Breast epithelium (tissue), 3 donors: ENCODE results near the gene SLC6A17.

Experiments
- POLR2A ChIP-seq: fragments of 450-650 bp; IDR thresholded peaks from one replicate; pipeline ENCODE4 v1.6.1; 2016; ENCODE audit warnings: antibody characterized with exemption, mild to moderate bottlenecking, moderate library complexity
- POLR2AphosphoS5 ChIP-seq, 3 donors: sonication (generic); formaldehyde crosslinking; IDR thresholded peaks; one replicate each; pipeline ENCODE4 v1.6.1; 2017; ENCODE audit warnings: antibody characterized with exemption in 3 of 3
- TF ChIP-seq, protein P1 (sequence below), 3 donors: fragments of 450-650 bp; IDR thresholded peaks; one replicate each; pipeline ENCODE4 v1.5.1; 2016 to 2017; ENCODE audit warnings: antibody characterized with exemption in 3 of 3, mild to moderate bottlenecking in 3 of 3, moderate library complexity in 3 of 3

DNA sequence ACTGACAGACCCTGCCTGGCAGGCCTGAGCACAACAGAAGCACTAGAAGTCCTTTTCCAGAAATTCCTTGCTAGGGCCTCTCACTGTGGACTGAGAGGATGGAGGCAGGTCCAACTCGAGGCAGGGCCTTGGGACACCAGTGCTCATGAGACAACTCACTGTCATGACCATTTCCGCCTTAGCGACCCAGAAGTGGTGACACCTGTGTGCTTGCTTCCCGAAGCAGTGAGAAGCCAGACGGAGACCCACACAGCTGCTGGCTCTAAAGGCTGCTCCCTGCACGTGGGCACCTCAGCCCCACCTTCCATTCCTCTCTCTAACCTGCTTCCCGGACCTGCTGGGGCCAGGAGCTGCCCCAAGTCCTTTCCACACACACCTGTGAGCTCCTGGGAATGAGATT lies 92.9 kb downstream of the SLC6A17 start:
- TF ChIP-seq, protein P1, sequence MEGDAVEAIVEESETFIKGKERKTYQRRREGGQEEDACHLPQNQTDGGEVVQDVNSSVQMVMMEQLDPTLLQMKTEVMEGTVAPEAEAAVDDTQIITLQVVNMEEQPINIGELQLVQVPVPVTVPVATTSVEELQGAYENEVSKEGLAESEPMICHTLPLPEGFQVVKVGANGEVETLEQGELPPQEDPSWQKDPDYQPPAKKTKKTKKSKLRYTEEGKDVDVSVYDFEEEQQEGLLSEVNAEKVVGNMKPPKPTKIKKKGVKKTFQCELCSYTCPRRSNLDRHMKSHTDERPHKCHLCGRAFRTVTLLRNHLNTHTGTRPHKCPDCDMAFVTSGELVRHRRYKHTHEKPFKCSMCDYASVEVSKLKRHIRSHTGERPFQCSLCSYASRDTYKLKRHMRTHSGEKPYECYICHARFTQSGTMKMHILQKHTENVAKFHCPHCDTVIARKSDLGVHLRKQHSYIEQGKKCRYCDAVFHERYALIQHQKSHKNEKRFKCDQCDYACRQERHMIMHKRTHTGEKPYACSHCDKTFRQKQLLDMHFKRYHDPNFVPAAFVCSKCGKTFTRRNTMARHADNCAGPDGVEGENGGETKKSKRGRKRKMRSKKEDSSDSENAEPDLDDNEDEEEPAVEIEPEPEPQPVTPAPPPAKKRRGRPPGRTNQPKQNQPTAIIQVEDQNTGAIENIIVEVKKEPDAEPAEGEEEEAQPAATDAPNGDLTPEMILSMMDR (IDR thresholded peaks at IDR 0.05): no peak
- TF ChIP-seq POLR2AphosphoS5 (IDR thresholded peaks at IDR 0.05): no peak
- TF ChIP-seq POLR2A: no peak
